T-helper 22 cell (primary cell): ENCODE measurements around the gene SFSWAP.

Source experiments
- DNase-seq: peaks from one replicate; pipeline ENCODE4 v3.0.0-alpha.2; 2020; ENCODE audit warnings: low read depth

The SFSWAP gene

GRCh38 chr12:131835616-131836171 lies 124.8 kb downstream of the SFSWAP start:
- no peak for DNase-seq

- DNase-seq: no peak
These were observed 125.3 kb downstream of the SFSWAP start for GRCh38 chr12:131836193-131836592.

GRCh38 chr12:131836714-131837397 lies 126.0 kb downstream of the SFSWAP start:
- DNase-seq: no peak

- DNase-seq: no peak
These were observed 129.9 kb downstream of the SFSWAP start for GRCh38 chr12:131840643-131841416.

- DNase-seq: no peak
These were observed 130.7 kb downstream of the SFSWAP start for GRCh38 chr12:131841547-131841946.

GRCh38 chr12:131842169-131842568 lies 131.3 kb downstream of the SFSWAP start:
- DNase-seq: no peak

- no peak for DNase-seq
These were observed 132.6 kb downstream of the SFSWAP start for GRCh38 chr12:131843527-131843926.

GRCh38 chr12:131844140-131844539 lies 133.2 kb downstream of the SFSWAP start:
- no peak for DNase-seq

- no peak for DNase-seq
These were observed 133.8 kb downstream of the SFSWAP start for GRCh38 chr12:131844656-131845055.

GRCh38 chr12:131845121-131845520 lies 134.2 kb downstream of the SFSWAP start:
- no peak for DNase-seq

- no peak for DNase-seq
These were observed 136.6 kb downstream of the SFSWAP start for GRCh38 chr12:131847456-131847855.

GRCh38 chr12:131848753-131849152 lies 137.9 kb downstream of the SFSWAP start:
- DNase-seq: no peak
